ENCODE data around the gene GRIK5.
"Not testable (repeated sequence)": the region's sequence is repeated elsewhere in the genome, so short reads cannot be mapped to it uniquely, and the experiment has no call there.

GRIK5 gene

DNA sequence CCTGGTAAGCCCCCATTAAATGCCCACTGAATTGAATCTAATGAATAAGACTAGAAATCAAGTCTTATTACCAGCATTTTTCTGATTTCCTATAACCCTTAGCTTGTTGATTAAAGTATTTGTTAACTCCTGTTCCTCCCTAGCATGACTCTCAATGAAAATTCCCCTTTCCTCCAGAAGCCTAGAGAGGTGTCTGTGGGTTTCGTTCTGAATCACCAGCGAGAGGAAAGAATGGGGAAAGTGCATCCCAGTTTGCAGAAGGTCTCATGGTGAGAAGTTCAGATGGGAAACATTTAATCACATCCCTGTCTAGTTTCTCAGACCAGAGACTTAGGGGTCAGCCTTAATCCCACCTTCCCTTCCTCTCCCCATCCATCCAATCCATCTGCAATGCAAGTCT lies 35.4 kb upstream of the GRIK5 start:
- H3K4me3 ChIP-seq (ENCODE audit: control insufficient read depth, low read depth, low read length) = no peak overlapping the region
- peak; percentile 43 for DNase-seq (ENCODE audit: low read depth)
- TF ChIP-seq CTCF (conservative IDR thresholded peaks at IDR 0.05; ENCODE audit: control insufficient read depth, insufficient read depth, low read depth, low read length) = no peak

DNA sequence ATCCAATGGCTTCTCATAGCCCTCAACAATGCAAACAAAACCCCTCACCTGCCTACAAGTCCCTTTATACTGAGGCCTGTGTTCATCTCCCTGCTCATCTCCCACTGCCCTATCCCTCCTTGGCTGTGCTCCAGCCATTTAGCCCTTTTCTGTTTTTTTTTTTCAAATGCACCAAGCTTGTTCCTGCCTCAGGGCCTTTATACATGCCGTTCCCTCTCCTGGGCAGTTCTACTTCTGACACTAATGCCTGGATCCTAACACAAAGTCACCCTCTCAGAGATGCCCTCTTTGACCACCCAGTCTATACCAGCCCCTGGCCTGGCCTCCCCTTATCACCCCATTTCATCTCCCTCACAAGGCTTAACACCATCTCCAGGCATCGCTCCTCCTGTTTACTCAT lies 32.9 kb upstream of the GRIK5 start:
- TF ChIP-seq CTCF (conservative IDR thresholded peaks at IDR 0.05; ENCODE audit: control insufficient read depth, insufficient read depth, low read depth, low read length) = no peak
- no peak for DNase-seq (ENCODE audit: low read depth)

GRCh38 chr19:42100241-42100640 lies 30.2 kb upstream of the GRIK5 start:
- not testable (repeated sequence) for DNase-seq (ENCODE audit: low read depth); H3K4me3 ChIP-seq (ENCODE audit: control insufficient read depth, low read depth, low read length)

More for the DNA sequence above, 32.9 kb upstream of the GRIK5 start:
- H3K4me3 ChIP-seq (ENCODE audit: control insufficient read depth, low read depth, low read length) = no peak overlapping the region

- DNase-seq (ENCODE audit: low read depth) = no peak
- no peak for TF ChIP-seq CTCF (conservative IDR thresholded peaks at IDR 0.05; ENCODE audit: control insufficient read depth, insufficient read depth, low read depth, low read length)
- H3K4me3 ChIP-seq (ENCODE audit: control insufficient read depth, low read depth, low read length) = no peak overlapping the region
Measured at GRCh38 chr19:42099336-42099925, 29.4 kb upstream of the GRIK5 start.

DNA sequence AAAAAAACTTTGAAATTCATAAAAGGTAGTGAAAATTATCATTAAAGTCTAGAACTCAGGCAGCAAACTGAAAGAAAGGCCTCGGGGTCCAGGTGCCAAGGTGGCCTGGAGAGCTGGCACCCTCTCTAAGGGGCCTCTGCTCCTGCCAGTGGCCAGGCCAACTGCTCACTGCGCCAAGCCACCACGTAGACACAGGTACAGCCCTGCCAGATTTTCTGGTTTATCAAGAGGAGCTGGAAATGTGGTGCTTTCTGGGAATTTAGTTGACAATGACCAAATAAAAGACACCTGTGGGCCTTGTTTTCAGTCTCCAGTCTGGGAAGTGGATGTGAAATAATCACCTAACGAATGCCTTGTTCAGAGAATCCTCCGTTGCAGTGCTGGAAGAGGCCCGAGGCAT lies 28.8 kb upstream of the GRIK5 start:
- H3K4me3 ChIP-seq (ENCODE audit: control insufficient read depth, low read depth, low read length) = no peak overlapping the region
- DNase-seq (ENCODE audit: low read depth) = no peak
- TF ChIP-seq CTCF (conservative IDR thresholded peaks at IDR 0.05; ENCODE audit: control insufficient read depth, insufficient read depth, low read depth, low read length) = no peak

GRCh38 chr19:42097461-42097860 lies 27.5 kb upstream of the GRIK5 start:
- TF ChIP-seq CTCF (conservative IDR thresholded peaks at IDR 0.05; ENCODE audit: control insufficient read depth, insufficient read depth, low read depth, low read length) = no peak
- no peak for DNase-seq (ENCODE audit: low read depth)
- H3K4me3 ChIP-seq (ENCODE audit: control insufficient read depth, low read depth, low read length) = no peak overlapping the region

DNA sequence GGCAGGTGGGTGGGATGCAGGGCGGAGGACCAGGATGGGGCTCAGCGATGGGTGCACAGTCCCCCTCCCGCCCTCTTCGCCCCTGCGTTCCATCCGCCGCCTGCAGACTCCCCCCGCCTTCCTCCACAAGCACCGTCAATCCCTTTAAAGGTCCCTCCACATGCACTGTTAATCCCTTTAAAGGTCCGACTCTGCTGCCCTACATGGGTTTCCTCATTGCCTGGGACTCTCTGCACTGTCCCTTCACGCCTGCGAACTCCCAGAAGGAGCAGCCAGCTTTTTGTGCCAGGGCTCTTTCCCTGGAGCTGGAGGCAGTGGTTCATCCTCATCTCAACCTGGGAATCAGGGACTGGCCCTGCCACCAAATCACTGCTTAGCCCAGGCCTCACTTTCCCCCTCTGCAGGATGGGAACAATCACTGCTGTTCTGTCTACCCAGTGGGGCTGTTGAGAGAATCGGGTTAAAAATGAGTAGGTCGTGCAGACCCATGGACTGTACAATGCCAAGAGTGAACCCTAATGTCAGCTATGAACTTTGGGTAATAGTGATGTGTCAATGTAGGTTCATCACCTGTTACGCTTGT lies 26.3 kb upstream of the GRIK5 start:
- no peak for TF ChIP-seq CTCF (conservative IDR thresholded peaks at IDR 0.05; ENCODE audit: control insufficient read depth, insufficient read depth, low read depth, low read length)

More for the DNA sequence above, 26.3 kb upstream of the GRIK5 start:
- no peak for DNase-seq (ENCODE audit: low read depth)
- H3K4me3 ChIP-seq (ENCODE audit: control insufficient read depth, low read depth, low read length) = no peak overlapping the region

Data from fibroblast of mammary gland (primary cell).